Neural crest cell (in vitro differentiated cells): Measurements from ENCODE around the gene ANGEL2. TPM values are rescaled to one million over a fixed set of nuclear protein-coding genes. Genes with fewer than 3 reads are reported as not detected.
"Not testable (repeated sequence)": the region's sequence is repeated elsewhere in the genome, so short reads cannot be mapped to it uniquely, and the experiment has no call there.

Source experiments
- DNase-seq: peaks from one replicate; pipeline ENCODE4 v3.0.0; 2021; ENCODE audit warnings: low read depth, mixed read lengths, low spot score
- H3K27ac Mint-ChIP-seq: one replicate; pipeline ENCODE4 v1.8.0; 2021; ENCODE audit warnings: mild to moderate bottlenecking, mixed read lengths; ENCODE audit not compliant: unreplicated experiment
- H3K27me3 Mint-ChIP-seq: 2 replicates; pipeline ENCODE4 v1.8.0; 2021; ENCODE audit warnings: low read depth, mild to moderate bottlenecking, mixed read lengths
- H3K36me3 Mint-ChIP-seq: 2 replicates; pipeline ENCODE4 v1.8.0; 2021; ENCODE audit warnings: low read depth, mild to moderate bottlenecking, mixed read lengths
- H3K4me1 Mint-ChIP-seq: 2 replicates; pipeline ENCODE4 v1.8.0; 2021; ENCODE audit warnings: mixed read lengths
- H3K4me3 Mint-ChIP-seq: one replicate; pipeline ENCODE4 v1.8.0; 2021; ENCODE audit warnings: mild to moderate bottlenecking, mixed read lengths
- H3K9me3 Mint-ChIP-seq: 2 replicates; pipeline ENCODE4 v1.8.0; 2021; ENCODE audit warnings: mixed read lengths
- total RNA-seq: library from RNA; stranded (reverse); gene quantifications from 2 replicates; pipeline ENCODE4 v1.2.1, GENCODE V29; 2021
- TF ChIP-seq, protein P1 (sequence below): fragments of 200-600 bp; sonication (generic); conservative IDR thresholded peaks from 2 replicates; pipeline ENCODE4 v1.5.0; 2021; ENCODE audit warnings: antibody characterized with exemption, mild to moderate bottlenecking

Gene ANGEL2
- total RNA-seq, 1 donor from 2014 or later = 49.0 TPM

DNA sequence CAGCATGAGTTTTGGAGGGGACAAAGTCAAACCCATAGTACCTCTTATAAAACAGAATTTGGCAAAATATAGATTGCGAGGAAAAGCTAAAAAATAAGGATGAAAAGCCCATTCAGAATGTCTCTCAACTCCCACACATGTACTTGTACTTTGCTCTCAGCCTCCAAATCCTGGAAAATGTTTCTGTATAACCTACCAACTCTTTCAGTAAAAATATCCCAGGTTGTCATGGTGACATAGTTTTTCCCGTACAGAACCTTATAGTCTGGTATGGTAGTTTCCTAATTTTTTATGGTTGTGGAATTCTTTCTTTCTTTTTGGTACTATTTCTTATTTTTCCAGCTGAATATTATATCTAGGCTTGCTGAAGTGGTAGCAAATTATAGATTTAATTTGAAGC is 19.9 kb upstream of the ANGEL2 start:
- no peaks in the 10 kb centered on the region for H3K36me3 Mint-ChIP-seq
- H3K4me3 Mint-ChIP-seq = no peak overlapping the region
- no peak overlapping the region for H3K27ac Mint-ChIP-seq
- peaks cover 15% of the 10 kb centered on the region for H3K27me3 Mint-ChIP-seq
- no peak for DNase-seq
- H3K9me3 Mint-ChIP-seq = peaks cover 5% of the 10 kb centered on the region
- TF ChIP-seq, protein P1, sequence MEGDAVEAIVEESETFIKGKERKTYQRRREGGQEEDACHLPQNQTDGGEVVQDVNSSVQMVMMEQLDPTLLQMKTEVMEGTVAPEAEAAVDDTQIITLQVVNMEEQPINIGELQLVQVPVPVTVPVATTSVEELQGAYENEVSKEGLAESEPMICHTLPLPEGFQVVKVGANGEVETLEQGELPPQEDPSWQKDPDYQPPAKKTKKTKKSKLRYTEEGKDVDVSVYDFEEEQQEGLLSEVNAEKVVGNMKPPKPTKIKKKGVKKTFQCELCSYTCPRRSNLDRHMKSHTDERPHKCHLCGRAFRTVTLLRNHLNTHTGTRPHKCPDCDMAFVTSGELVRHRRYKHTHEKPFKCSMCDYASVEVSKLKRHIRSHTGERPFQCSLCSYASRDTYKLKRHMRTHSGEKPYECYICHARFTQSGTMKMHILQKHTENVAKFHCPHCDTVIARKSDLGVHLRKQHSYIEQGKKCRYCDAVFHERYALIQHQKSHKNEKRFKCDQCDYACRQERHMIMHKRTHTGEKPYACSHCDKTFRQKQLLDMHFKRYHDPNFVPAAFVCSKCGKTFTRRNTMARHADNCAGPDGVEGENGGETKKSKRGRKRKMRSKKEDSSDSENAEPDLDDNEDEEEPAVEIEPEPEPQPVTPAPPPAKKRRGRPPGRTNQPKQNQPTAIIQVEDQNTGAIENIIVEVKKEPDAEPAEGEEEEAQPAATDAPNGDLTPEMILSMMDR = no peak
- no peaks in the 10 kb centered on the region for H3K4me1 Mint-ChIP-seq

DNA sequence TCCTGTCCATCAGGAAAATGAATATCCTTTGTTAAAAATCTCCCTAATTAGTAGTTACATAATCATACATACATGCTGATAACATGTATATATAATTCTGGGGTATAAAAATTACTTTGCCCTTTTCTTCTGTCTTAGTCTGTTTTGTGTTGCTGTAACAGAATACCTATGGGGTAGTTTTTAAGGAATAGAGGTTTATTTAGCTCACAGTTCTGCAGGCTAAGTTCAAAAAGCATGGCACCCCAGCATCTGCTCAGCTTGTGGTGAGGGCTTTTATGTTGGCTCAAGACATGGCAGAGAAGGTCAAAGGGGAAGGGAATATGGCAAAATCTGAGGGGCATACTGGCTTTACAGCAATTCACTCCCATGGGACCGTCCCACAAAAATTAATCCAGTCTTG is 19.0 kb upstream of the ANGEL2 start:
- Mint-ChIP-seq H3K9me3 (peaks cover 5% of the 10 kb centered on the region), H3K36me3 (no peaks in the 10 kb centered on the region), H3K4me1 (no peaks in the 10 kb centered on the region), H3K27me3 (peaks cover 17% of the 10 kb centered on the region), H3K4me3 (no peak overlapping the region), H3K27ac (no peak overlapping the region)
- DNase-seq = no peak
- TF ChIP-seq, protein P1 = no peak

DNA sequence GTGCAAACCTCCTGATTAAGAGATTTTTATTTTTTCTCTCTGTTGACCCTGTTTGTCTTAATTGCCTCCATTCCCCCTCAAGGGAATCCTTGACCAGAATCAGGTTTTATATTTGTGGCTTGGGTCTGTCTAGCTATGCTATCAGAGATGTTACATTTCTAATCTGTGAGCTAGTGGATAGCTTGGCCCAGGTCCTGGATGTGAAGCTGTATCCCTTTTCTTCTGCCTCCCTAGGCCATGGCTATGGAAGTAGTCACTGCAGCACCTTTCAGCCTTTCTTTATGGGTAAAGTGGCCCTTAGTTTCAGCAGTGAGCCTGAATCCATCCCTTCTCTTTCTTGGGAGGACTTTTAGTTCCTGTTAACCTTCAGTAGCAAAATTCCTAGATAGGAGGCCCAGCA is 17.0 kb upstream of the ANGEL2 start:
- no peak for DNase-seq
- peaks cover 30% of the 10 kb centered on the region for H3K27me3 Mint-ChIP-seq
- no peaks in the 10 kb centered on the region for H3K36me3 Mint-ChIP-seq
- TF ChIP-seq, protein P1 = no peak
- H3K9me3 Mint-ChIP-seq = peaks cover 3% of the 10 kb centered on the region
- no peaks in the 10 kb centered on the region for H3K4me1 Mint-ChIP-seq
- no peak overlapping the region for H3K4me3 Mint-ChIP-seq
- no peak overlapping the region for H3K27ac Mint-ChIP-seq

DNA sequence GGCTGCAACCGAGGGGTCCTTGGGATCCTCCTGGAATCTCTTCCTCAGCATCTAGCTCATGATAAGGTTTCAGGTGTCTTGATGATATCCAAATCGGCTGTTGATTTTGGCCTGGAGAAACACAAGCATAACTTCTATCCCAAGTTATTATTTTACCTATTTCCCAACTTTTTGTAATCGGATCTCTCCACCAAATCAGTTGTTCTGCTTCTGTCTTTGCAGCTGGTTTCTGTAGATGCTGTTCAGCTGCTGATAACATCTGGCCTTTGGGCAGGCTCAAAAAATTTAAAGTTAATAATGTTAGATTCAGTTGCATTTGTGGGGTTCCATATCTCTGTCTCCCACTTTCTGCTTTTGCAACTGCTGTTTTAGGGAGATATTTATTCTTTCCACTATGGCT is 11.4 kb upstream of the ANGEL2 start:
- not testable (repeated sequence) for DNase-seq, H3K27ac Mint-ChIP-seq, H3K9me3 Mint-ChIP-seq, H3K4me3 Mint-ChIP-seq, H3K36me3 Mint-ChIP-seq, H3K4me1 Mint-ChIP-seq
- H3K27me3 Mint-ChIP-seq = peaks cover 35% of the 10 kb centered on the region

DNA sequence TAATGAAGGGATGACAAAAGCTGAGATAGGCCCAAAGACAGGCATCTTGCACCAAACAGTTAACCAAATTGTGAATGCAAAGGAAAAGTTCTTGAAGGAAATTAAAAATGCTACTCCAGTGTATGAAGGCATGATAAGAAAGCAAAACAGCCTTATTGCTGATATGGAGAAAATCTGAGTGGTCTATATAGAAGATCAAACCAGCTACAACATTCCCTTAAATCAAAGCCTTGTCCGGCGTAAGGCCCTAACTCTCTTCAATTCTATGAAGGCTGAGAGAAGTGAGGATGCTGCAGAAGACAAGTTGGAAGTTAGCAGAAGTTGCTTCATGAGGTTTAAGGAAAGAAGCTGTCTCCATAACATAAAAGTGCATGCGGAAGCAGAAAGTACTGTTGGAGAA is 4.3 kb upstream of the ANGEL2 start:
- H3K36me3 Mint-ChIP-seq = peaks cover 4% of the 10 kb centered on the region
- no peak overlapping the region for H3K4me3 Mint-ChIP-seq
- H3K9me3 Mint-ChIP-seq = no peaks in the 10 kb centered on the region
- peaks cover 6% of the 10 kb centered on the region for H3K4me1 Mint-ChIP-seq
- TF ChIP-seq, protein P1 = no peak
- H3K27ac Mint-ChIP-seq = no peak overlapping the region
- peaks cover 2% of the 10 kb centered on the region for H3K27me3 Mint-ChIP-seq
- DNase-seq = no peak

DNA sequence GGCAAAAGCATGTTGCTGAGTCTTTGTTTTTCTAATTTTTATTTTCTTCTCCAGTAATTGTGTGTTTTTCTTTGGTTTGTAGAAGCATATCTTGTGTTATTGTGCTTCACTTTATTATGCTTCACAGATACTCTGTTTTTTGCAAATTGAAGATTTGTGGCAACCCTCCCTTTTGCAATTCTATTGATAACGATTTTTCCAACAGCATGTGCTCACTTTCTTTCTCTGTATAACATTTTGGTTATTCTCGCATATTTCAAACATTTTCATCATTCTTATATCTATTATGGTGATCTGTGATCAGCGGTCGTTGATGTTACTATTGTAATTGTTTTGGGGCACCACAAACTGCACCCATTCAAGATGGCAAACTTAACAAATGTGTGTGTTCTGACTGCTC is 3.8 kb upstream of the ANGEL2 start:
- H3K36me3 Mint-ChIP-seq = peaks cover 4% of the 10 kb centered on the region
- TF ChIP-seq, protein P1 = no peak
- no peak for DNase-seq

More for the DNA sequence above, 3.8 kb upstream of the ANGEL2 start:
- Mint-ChIP-seq H3K27ac (no peak overlapping the region), H3K4me3 (no peak overlapping the region), H3K4me1 (peaks cover 11% of the 10 kb centered on the region), H3K27me3 (peaks cover 2% of the 10 kb centered on the region), H3K9me3 (no peaks in the 10 kb centered on the region)
